Peyer's patch (tissue), 4 donors: ENCODE measurements around the gene OR2T1.
"Not testable (repeated sequence)": the region's sequence is repeated elsewhere in the genome, so short reads cannot be mapped to it uniquely, and the experiment has no call there.

ENCODE experiments used
- POLR2A ChIP-seq, 2 donors: fragments of 450-650 bp; IDR thresholded peaks; one replicate each; pipeline ENCODE4 v1.5.1; 2017; ENCODE audit warnings: antibody characterized with exemption in 2 of 2, mild to moderate bottlenecking in 2 of 2, moderate library complexity in 2 of 2
- TF ChIP-seq, protein P1 (sequence below), 6 experiments: fragments of 450-650 bp in 4 of 6; fragments of 200-600 bp in 2 of 6; sonication (generic) in 1 of 6; IDR thresholded peaks; one replicate each; pipeline ENCODE4 v1.5.1; 2017 to 2019; ENCODE audit warnings: antibody characterized with exemption in 6 of 6, mild to moderate bottlenecking in 3 of 6, moderate library complexity in 1 of 6

DNA sequence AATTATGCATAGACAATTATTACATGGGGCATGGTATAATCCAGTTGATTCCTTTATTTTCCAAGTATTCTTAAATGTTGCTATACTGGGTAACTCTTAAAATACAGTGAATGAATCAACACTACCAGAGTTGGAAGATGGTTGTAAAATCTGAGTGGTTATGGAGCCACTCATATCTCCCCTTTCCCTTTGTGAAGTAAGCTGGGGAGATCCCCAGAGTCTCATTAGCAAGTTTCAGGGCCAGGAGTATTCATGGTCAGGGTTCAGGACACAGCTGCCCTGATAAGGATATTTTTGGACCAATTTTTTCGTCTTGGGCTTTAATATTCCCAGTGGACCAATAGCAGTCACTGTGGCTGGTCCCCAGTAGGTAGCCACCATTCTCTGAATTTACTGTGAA is 35.8 kb downstream of the OR2T1 start:
- TF ChIP-seq, protein P1, sequence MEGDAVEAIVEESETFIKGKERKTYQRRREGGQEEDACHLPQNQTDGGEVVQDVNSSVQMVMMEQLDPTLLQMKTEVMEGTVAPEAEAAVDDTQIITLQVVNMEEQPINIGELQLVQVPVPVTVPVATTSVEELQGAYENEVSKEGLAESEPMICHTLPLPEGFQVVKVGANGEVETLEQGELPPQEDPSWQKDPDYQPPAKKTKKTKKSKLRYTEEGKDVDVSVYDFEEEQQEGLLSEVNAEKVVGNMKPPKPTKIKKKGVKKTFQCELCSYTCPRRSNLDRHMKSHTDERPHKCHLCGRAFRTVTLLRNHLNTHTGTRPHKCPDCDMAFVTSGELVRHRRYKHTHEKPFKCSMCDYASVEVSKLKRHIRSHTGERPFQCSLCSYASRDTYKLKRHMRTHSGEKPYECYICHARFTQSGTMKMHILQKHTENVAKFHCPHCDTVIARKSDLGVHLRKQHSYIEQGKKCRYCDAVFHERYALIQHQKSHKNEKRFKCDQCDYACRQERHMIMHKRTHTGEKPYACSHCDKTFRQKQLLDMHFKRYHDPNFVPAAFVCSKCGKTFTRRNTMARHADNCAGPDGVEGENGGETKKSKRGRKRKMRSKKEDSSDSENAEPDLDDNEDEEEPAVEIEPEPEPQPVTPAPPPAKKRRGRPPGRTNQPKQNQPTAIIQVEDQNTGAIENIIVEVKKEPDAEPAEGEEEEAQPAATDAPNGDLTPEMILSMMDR (IDR thresholded peaks at IDR 0.05), result not testable (repeated sequence)
- not testable (repeated sequence) for TF ChIP-seq POLR2A (IDR thresholded peaks at IDR 0.05)
